ENCODE measurements around the gene ANKAR. TPM values are rescaled to one million over a fixed set of nuclear protein-coding genes. Genes with fewer than 3 reads are reported as not detected.

Gene ANKAR
- total and polyA plus RNA-seq, 11 donors, result 0.75 to 10.1 (median 6.4) TPM

GRCh38 chr2:189635353-189635752, 39.1 kb upstream of the ANKAR start:
- ATAC-seq (no peak), DNase-seq (no peak)
- TF ChIP-seq POLR2A (IDR thresholded peaks at IDR 0.05), result no peak
- no peak for TF ChIP-seq CTCF (IDR thresholded peaks at IDR 0.05)
- Histone ChIP-seq H3K4me1 (peaks cover 0 to 3% (median 0%) of the 10 kb centered on the region in 12 donors), H3K4me3 (no peak overlapping the region), H3K36me3 (no peaks in the 10 kb centered on the region), H3K9me3 (no peaks in the 10 kb centered on the region), H3K27ac (no peak overlapping the region), H3K27me3 (no peaks in the 10 kb centered on the region)
- intact Hi-C loops (cut with DNase I), result loop anchor here in 1 of 10 donors (10.0 kb wide), 1 partner anchor 141 kb away; no protein-coding TSS in a partner anchor
- WGBS, 4 donors, result 64 to 71% (median 68%) methylated on average over 2 of the region's 2 CpGs

- 92 to 95% (median 94%) methylated on average over 4 of the region's 4 CpGs for WGBS, 4 donors
- DNase-seq (no peak), ATAC-seq (no peak)
- TF ChIP-seq CTCF (IDR thresholded peaks at IDR 0.05) (no peak), POLR2A (IDR thresholded peaks at IDR 0.05) (no peak)
- intact Hi-C loops (cut with DNase I), result loop anchor here in 1 of 10 donors (10.0 kb wide), 1 partner anchor 144 kb away; no protein-coding TSS in a partner anchor
- H3K27ac ChIP-seq, result no peak overlapping the region
- H3K27me3 ChIP-seq, result no peaks in the 10 kb centered on the region
- H3K9me3 ChIP-seq, result no peaks in the 10 kb centered on the region
- H3K4me3 ChIP-seq, result no peak overlapping the region
- H3K36me3 ChIP-seq, result no peaks in the 10 kb centered on the region
- H3K4me1 ChIP-seq, result no peaks in the 10 kb centered on the region
Measured at GRCh38 chr2:189638301-189639006, 36.0 kb upstream of the ANKAR start.

- ATAC-seq (no peak), DNase-seq (no peak)
- Histone ChIP-seq H3K4me1 (no peaks in the 10 kb centered on the region), H3K27ac (no peak overlapping the region), H3K4me3 (no peak overlapping the region), H3K9me3 (no peaks in the 10 kb centered on the region), H3K36me3 (no peaks in the 10 kb centered on the region), H3K27me3 (no peaks in the 10 kb centered on the region)
- WGBS, 4 donors, result 53 to 60% (median 59%) methylated on average over 3 of the region's 3 CpGs
- intact Hi-C loops (cut with DNase I), result loop anchor here in 1 of 10 donors (10.0 kb wide), 1 partner anchor 144 kb away; no protein-coding TSS in a partner anchor
- TF ChIP-seq CTCF (IDR thresholded peaks at IDR 0.05) (no peak), POLR2A (IDR thresholded peaks at IDR 0.05) (no peak)
Measured at GRCh38 chr2:189639007-189639609, 35.4 kb upstream of the ANKAR start.

- Histone ChIP-seq H3K9me3 (no peaks in the 10 kb centered on the region), H3K27ac (no peak overlapping the region), H3K4me1 (no peaks in the 10 kb centered on the region), H3K36me3 (no peaks in the 10 kb centered on the region), H3K27me3 (no peaks in the 10 kb centered on the region), H3K4me3 (no peak overlapping the region)
- intact Hi-C loops (cut with DNase I), result no loop called here
- DNase-seq (no peak), ATAC-seq (no peak)
- WGBS, 4 donors, result 72 to 82% (median 75%) methylated on average over 1 of the region's 1 CpG
- no peak for TF ChIP-seq POLR2A (IDR thresholded peaks at IDR 0.05)
- no peak for TF ChIP-seq CTCF (IDR thresholded peaks at IDR 0.05)
Measured at GRCh38 chr2:189641002-189641401, 33.5 kb upstream of the ANKAR start.
